Transverse colon (tissue), 4 donors: ENCODE measurements around the gene PLA2G15. TPM values are rescaled to one million over a fixed set of nuclear protein-coding genes. Genes with fewer than 3 reads are reported as not detected.

ENCODE experiments used
- DNase-seq: peaks from one replicate; pipeline ENCODE4 v3.0.0-alpha.2; 2019
- H3K27ac ChIP-seq, 4 donors: fragments of 200-600 bp; sonication (generic); 2 replicates each; pipeline ENCODE4 v1.5.1; 2016 to 2018; ENCODE audit warnings: inconsistent platforms in 4 of 4
- H3K27me3 ChIP-seq: fragments of 200-600 bp; sonication (generic); 2 replicates; pipeline ENCODE4 v1.5.1; 2017; ENCODE audit warnings: inconsistent platforms
- H3K36me3 ChIP-seq, 4 donors: fragments of 200-600 bp; sonication (generic); 2 replicates each; pipeline ENCODE4 v1.5.1; 2017 to 2019; ENCODE audit warnings: inconsistent platforms in 4 of 4
- H3K4me1 ChIP-seq, 4 donors: fragments of 200-600 bp; sonication (generic); 2 replicates each; pipeline ENCODE4 v1.5.1; 2017 to 2020; ENCODE audit warnings: inconsistent platforms in 4 of 4
- H3K4me3 ChIP-seq, 4 donors: fragments of 200-600 bp; sonication (generic); 1 replicate in 1 of 4; 2 replicates in 3 of 4; pipeline versions ENCODE4 v1.5.1 to v1.6.1; 2017 to 2019; ENCODE audit warnings: inconsistent platforms in 4 of 4
- H3K9me3 ChIP-seq, 2 donors: fragments of 200-600 bp; sonication (generic); 2 replicates each; pipeline ENCODE4 v1.5.1; 2017 to 2019; ENCODE audit warnings: inconsistent platforms in 2 of 2
- EP300 ChIP-seq: sonication (generic); formaldehyde crosslinking; IDR thresholded peaks from one replicate; pipeline ENCODE4 v1.6.1; 2017; ENCODE audit warnings: antibody characterized with exemption, low read depth
- POLR2A ChIP-seq: fragments of 450-650 bp; IDR thresholded peaks from one replicate; pipeline ENCODE4 v1.6.1; 2016; ENCODE audit warnings: antibody characterized with exemption, mild to moderate bottlenecking, moderate library complexity
- POLR2AphosphoS5 ChIP-seq, 3 donors: sonication (generic); formaldehyde crosslinking; IDR thresholded peaks; one replicate each; pipeline ENCODE4 v1.6.1; 2016; ENCODE audit warnings: antibody characterized with exemption in 3 of 3
- WGBS, 2 donors: methylation state at CpG; one replicate each; pipeline ENCODE4 v1.1.5; 2018; ENCODE audit warnings: low coverage in 1 of 2; 5-methylcytosine and 5-hydroxymethylcytosine counted together
- in situ Hi-C, 4 donors: fragments of 200-750 bp; cut with MboI; loops; one replicate each; pipeline versions ENCODE4 v1.15.0 to v1.15.1; 2017; ENCODE audit warnings: low sequenced_read_pairs in 3 of 4, low pct_ligation_motif_present in 1 of 4, low pct_unique_long_range_greater_than_20kb in 1 of 4
- intact Hi-C: fragments of 100-400 bp; cut with DNase I; formaldehyde crosslinking; loops from one replicate; pipeline ENCODE4 v1.15.1; 2023; ENCODE audit warnings: low total_unique reads
- total RNA-seq, 4 donors: library from RNA; depleted of rRNA; stranded (reverse); fragments of >200 nt; gene quantifications; one replicate each; pipeline ENCODE4 v1.1.0, GENCODE V29; 2016
- TF ChIP-seq, protein P1 (sequence below), 5 experiments: fragments of 200-600 bp in 3 of 5; fragments of 450-650 bp in 2 of 5; sonication (generic) in 3 of 5; IDR thresholded peaks; 1 replicate in 2 of 5; 2 replicates in 3 of 5; pipeline ENCODE4 v1.5.1; 2016 to 2017; ENCODE audit warnings: antibody characterized with exemption in 5 of 5, inconsistent platforms in 3 of 5, mild to moderate bottlenecking in 2 of 5, moderate library complexity in 1 of 5

PLA2G15 gene
- total RNA-seq, 4 donors from 2014 or later: 9.6 to 18.2 (median 15.0) TPM

DNA sequence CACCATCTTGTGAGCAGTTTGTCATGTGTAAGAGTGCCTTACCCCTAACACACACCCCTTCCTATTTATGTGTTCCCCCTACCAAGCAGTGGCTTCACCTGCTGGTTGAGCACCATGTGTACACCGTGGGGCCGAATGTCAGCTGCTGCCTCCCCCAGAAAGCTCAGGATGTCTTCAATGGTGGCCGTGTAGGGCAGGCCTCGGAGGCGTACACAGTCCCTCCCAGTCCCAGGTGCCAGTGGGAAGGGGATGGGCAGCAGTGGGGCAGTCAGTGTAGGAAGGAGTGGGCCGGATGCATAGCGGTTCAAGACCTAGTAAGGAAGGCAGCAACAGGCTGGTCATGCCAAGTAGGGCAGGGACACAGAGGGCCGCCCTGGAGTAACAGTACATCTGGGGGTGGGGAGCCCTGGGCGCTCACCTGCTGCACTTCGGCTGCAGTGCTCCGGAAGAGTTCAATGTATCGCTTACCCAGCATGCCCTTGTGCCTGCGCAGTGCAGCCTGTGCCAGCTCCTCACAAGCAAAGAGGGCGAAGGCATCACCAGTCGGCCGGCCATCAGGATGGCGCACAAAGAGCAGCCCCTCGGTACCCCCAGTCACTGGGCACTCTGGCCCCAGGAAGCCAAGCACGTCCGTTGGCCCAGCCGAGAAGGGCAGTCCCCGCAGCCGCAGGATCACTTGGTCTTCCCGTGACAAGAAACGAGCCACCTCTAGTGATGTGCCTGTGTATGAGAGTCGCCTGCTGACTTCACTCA, 13.6 kb upstream of the PLA2G15 start:
- in situ Hi-C loops (loop anchor here in 1 of 4 donors (25.0 kb wide), 1 partner anchor 144 kb away; the partner anchor contains the start of gene NFATC3), intact Hi-C loops (loop anchor here (10.0 kb wide), 1 partner anchor 147 kb away; the partner anchor contains the start of gene NFATC3)
- no peak overlapping the region for H3K4me3 ChIP-seq
- H3K4me1 ChIP-seq: peaks cover 10 to 63% (median 42%) of the 10 kb centered on the region in 4 donors
- no peak overlapping the region for H3K27ac ChIP-seq
- H3K36me3 ChIP-seq: no peaks in the 10 kb centered on the region
- 70 to 92% methylated on average over 2 to 24 of the region's 26 CpGs for WGBS, 2 donors
- no peak for TF ChIP-seq POLR2A
- TF ChIP-seq, protein P1, sequence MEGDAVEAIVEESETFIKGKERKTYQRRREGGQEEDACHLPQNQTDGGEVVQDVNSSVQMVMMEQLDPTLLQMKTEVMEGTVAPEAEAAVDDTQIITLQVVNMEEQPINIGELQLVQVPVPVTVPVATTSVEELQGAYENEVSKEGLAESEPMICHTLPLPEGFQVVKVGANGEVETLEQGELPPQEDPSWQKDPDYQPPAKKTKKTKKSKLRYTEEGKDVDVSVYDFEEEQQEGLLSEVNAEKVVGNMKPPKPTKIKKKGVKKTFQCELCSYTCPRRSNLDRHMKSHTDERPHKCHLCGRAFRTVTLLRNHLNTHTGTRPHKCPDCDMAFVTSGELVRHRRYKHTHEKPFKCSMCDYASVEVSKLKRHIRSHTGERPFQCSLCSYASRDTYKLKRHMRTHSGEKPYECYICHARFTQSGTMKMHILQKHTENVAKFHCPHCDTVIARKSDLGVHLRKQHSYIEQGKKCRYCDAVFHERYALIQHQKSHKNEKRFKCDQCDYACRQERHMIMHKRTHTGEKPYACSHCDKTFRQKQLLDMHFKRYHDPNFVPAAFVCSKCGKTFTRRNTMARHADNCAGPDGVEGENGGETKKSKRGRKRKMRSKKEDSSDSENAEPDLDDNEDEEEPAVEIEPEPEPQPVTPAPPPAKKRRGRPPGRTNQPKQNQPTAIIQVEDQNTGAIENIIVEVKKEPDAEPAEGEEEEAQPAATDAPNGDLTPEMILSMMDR (IDR thresholded peaks at IDR 0.05): no peak
- no peak for TF ChIP-seq EP300
- TF ChIP-seq POLR2AphosphoS5 (IDR thresholded peaks at IDR 0.05): no peak
- no peaks in the 10 kb centered on the region for H3K27me3 ChIP-seq
- H3K9me3 ChIP-seq: no peaks in the 10 kb centered on the region
- no peak for DNase-seq

DNA sequence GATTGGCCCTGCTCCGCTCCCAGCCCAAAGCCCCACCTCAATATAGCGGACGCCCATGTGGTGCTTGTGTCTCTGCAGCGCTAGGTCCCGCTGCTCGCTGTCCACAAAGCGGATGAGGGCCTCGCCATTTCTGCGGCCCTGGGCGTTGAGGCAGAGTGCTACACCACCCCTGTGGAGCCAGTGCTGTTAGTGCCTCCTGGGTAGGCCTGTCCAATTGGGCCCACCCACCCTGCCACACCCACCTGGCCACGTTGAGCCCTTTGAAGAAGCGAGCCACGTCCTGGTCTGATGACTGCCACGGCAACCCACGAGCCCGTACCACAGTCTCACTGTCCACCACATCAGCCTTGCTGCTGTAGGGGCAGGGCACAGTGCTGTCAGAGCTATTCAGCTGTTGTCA, 12.8 kb upstream of the PLA2G15 start:
- intact Hi-C loops: loop anchor here (10.0 kb wide), 1 partner anchor 148 kb away; the partner anchor contains the start of gene NFATC3
- WGBS, 2 donors: 81% methylated on average over 16 of the region's 16 CpGs; no CpG with 5 or more reads in 1 of the 2 donors

DNA sequence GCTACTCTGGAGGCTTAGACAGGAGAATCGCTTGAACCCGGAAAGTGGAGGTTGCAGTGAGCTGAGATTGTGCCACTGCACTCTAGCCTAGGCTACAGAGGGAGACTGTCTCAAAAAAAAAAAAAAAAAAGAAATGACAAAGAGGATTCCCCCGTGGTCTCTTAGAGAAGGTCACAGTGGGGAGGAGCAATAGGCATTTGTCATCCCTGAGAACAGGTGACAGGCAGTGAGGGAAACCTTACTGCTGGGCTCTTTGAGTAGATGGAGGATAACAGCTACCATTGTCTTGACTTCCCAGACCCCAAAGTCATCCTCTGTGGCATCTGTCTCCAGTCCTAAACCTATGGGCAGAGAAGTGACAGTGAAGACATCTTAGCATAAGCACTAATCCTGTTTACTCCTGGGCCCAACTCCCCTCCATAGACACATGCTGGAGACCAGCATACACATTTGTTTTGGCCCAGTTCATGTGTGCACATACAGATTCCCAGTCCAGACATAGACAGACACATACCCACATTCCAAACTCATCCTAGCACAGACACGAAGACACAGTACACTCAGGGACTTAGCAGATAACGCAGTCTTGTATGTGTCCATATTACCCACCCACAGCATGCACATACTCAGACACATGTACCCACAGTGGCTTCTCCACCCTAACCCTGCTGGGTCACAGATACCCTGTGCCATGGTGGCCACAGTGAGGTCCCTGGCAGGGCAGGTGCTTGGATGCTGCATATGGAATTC, 11.9 kb upstream of the PLA2G15 start:
- Histone ChIP-seq H3K36me3 (no peaks in the 10 kb centered on the region), H3K27ac (peak overlapping the region; percentile 69 to 94 (median 92)), H3K27me3 (no peaks in the 10 kb centered on the region), H3K9me3 (no peaks in the 10 kb centered on the region), H3K4me3 (peak overlapping the region in 2 of 4 donors; percentile 20 to 34), H3K4me1 (peaks cover 4 to 57% (median 42%) of the 10 kb centered on the region in 4 donors)
- in situ Hi-C loops (loop anchor here in 1 of 4 donors (25.0 kb wide), 1 partner anchor 146 kb away; the partner anchor contains the start of gene NFATC3), intact Hi-C loops (loop anchor here (10.0 kb wide), 1 partner anchor 148 kb away; the partner anchor contains the start of gene NFATC3)
- 77 to 81% methylated on average over 3 to 5 of the region's 5 CpGs for WGBS, 2 donors
- TF ChIP-seq, protein P1 (IDR thresholded peaks at IDR 0.05): no peak
- DNase-seq: no peak

More for the DNA sequence above, 12.8 kb upstream of the PLA2G15 start:
- Histone ChIP-seq H3K4me3 (no peak overlapping the region), H3K9me3 (no peaks in the 10 kb centered on the region), H3K27ac (no peak overlapping the region), H3K4me1 (peaks cover 10 to 62% (median 45%) of the 10 kb centered on the region in 4 donors), H3K27me3 (no peaks in the 10 kb centered on the region), H3K36me3 (no peaks in the 10 kb centered on the region)
- no peak for DNase-seq
- in situ Hi-C loops: loop anchor here in 1 of 4 donors (25.0 kb wide), 1 partner anchor 145 kb away; the partner anchor contains the start of gene NFATC3
- TF ChIP-seq POLR2A: no peak
- TF ChIP-seq, protein P1 (IDR thresholded peaks at IDR 0.05): no peak
- TF ChIP-seq EP300: no peak
- TF ChIP-seq POLR2AphosphoS5 (IDR thresholded peaks at IDR 0.05): no peak

- peak overlapping the region; percentile 69 to 94 (median 92) for H3K27ac ChIP-seq
- H3K9me3 ChIP-seq: no peaks in the 10 kb centered on the region
- no peaks in the 10 kb centered on the region for H3K27me3 ChIP-seq
- H3K4me3 ChIP-seq: peak overlapping the region in 2 of 4 donors; percentile 20 to 34
- peaks cover 5 to 57% (median 39%) of the 10 kb centered on the region in 4 donors for H3K4me1 ChIP-seq
- no peaks in the 10 kb centered on the region for H3K36me3 ChIP-seq
- TF ChIP-seq POLR2A (no peak), POLR2AphosphoS5 (IDR thresholded peaks at IDR 0.05) (no peak), EP300 (no peak)
- TF ChIP-seq, protein P1 (IDR thresholded peaks at IDR 0.05): no peak
- WGBS, 2 donors: 60 to 69% methylated on average over 2 to 7 of the region's 8 CpGs
- intact Hi-C loops: loop anchor here (10.0 kb wide), 1 partner anchor 149 kb away; the partner anchor contains the start of gene NFATC3
- DNase-seq: no peak
- in situ Hi-C loops: loop anchor here in 1 of 4 donors (25.0 kb wide), 1 partner anchor 147 kb away; the partner anchor contains the start of gene NFATC3
Observed at GRCh38 chr16:68233835-68234187, 11.4 kb upstream of the PLA2G15 start.
